B cell (primary cell): ENCODE results near the gene AIFM1. TPM values are rescaled to one million over a fixed set of nuclear protein-coding genes. Genes with fewer than 3 reads are reported as not detected.
A peak's percentile ranks its signal among the peaks of the same experiment; 100 is the strongest.

ENCODE experiments used
- ATAC-seq: fragments of 200-7000 bp; cut with Tn5 transposase; one replicate; pipeline ENCODE4 v1.10.0; 2021; ENCODE audit warnings: low read depth, mild to moderate bottlenecking, moderate number of reproducible peaks, moderate library complexity
- CTCF ChIA-PET: fragments of 350-600 bp; sonication (Branson Sonifier 250); formaldehyde crosslinking; loops from one replicate; lab custom pipeline; 2021; ENCODE audit warnings: antibody characterized with exemption, inconsistent platforms; lab: Charles Lee
- POLR2A ChIA-PET: fragments of 350-600 bp; sonication (Branson Sonifier 250); formaldehyde crosslinking; loops from one replicate; lab custom pipeline; 2021; ENCODE audit warnings: antibody characterized with exemption; lab: Charles Lee
- DNase-seq: peaks from one replicate; pipeline ENCODE4 v3.0.0; 2013
- H2AFZ ChIP-seq: 2 replicates; pipeline ENCODE4 v1.6.1; 2012; ENCODE audit warnings: mild to moderate bottlenecking, low read depth, low read length; ENCODE audit not compliant: insufficient read depth, poor library complexity, severe bottlenecking
- H3K27ac ChIP-seq, 2 donors: 1 replicate in 1 of 2; 2 replicates in 1 of 2; pipeline ENCODE4 v1.5.1; 2012 to 2013; ENCODE audit warnings: low read length in 2 of 2, mild to moderate bottlenecking in 2 of 2, moderate library complexity in 1 of 2
- H3K27me3 ChIP-seq, 4 experiments: fragments of 200-600 bp in 1 of 4; sonication (generic) in 1 of 4; replicated peaks in 1 of 4; 1 replicate in 2 of 4; 2 replicates in 2 of 4; pipeline versions ENCODE4 v1.6.1 to v1.7.0; 2013 to 2016; ENCODE audit warnings: low read length in 3 of 4, mild to moderate bottlenecking in 2 of 4, mixed read lengths in 1 of 4, moderate library complexity in 1 of 4; ENCODE audit not compliant: insufficient read depth in 4 of 4, control insufficient read depth in 3 of 4; ENCODE audit errors: control extremely low read depth in 1 of 4
- H3K36me3 ChIP-seq, 2 experiments: replicated peaks in 1 of 2; 1 replicate in 1 of 2; 2 replicates in 1 of 2; pipeline versions ENCODE4 v1.6.1 to v1.7.1; 2013; ENCODE audit warnings: low read length in 1 of 2; ENCODE audit not compliant: insufficient read depth in 2 of 2, control insufficient read depth in 1 of 2; ENCODE audit errors: control extremely low read depth in 1 of 2, extremely low read depth in 1 of 2
- H3K4me1 ChIP-seq, 2 donors: fragments of 200-600 bp in 1 of 2; sonication (generic) in 1 of 2; 1 replicate in 1 of 2; 2 replicates in 1 of 2; pipeline versions ENCODE4 v1.5.1 to v1.6.1; 2013 to 2017; ENCODE audit warnings: low read length in 2 of 2; ENCODE audit not compliant: control insufficient read depth in 2 of 2, insufficient read depth in 2 of 2
- H3K4me2 ChIP-seq: replicated peaks from 2 replicates; pipeline ENCODE3; 2012; ENCODE audit warnings: mild to moderate bottlenecking, low read depth, low read length; ENCODE audit not compliant: poor library complexity, severe bottlenecking
- H3K4me3 ChIP-seq, 5 experiments: fragments of 200-600 bp in 1 of 5; sonication (generic) in 1 of 5; 1 replicate in 3 of 5; 2 replicates in 2 of 5; pipeline versions ENCODE4 v1.5.1 to v1.7.0; 2011 to 2016; ENCODE audit warnings: low read length in 4 of 5, mild to moderate bottlenecking in 4 of 5, low read depth in 2 of 5, control low read depth in 1 of 5, moderate library complexity in 1 of 5; ENCODE audit not compliant: insufficient read depth in 1 of 5; ENCODE audit errors: control extremely low read depth in 1 of 5, extremely low read depth in 1 of 5
- H3K79me2 ChIP-seq: fragments of 200-600 bp; sonication (generic); one replicate; pipeline ENCODE4 v1.6.0; 2016; ENCODE audit warnings: low read length; ENCODE audit not compliant: control insufficient read depth, insufficient read depth
- H3K9ac ChIP-seq: fragments of 200-600 bp; sonication (generic); 2 replicates; pipeline ENCODE4 v1.6.1; 2017; ENCODE audit warnings: mild to moderate bottlenecking, low read length, moderate library complexity
- H3K9me3 ChIP-seq, 3 donors: one replicate each; pipeline versions ENCODE4 v1.6.1 to v1.7.1; 2013; ENCODE audit warnings: low read length in 2 of 3; ENCODE audit not compliant: control insufficient read depth in 2 of 3, insufficient read depth in 1 of 3; ENCODE audit errors: control extremely low read depth in 1 of 3
- H4K20me1 ChIP-seq: 2 replicates; pipeline ENCODE4 v1.6.0; 2012; ENCODE audit warnings: mild to moderate bottlenecking, low read length; ENCODE audit not compliant: insufficient read depth, control insufficient read depth, poor library complexity, severe bottlenecking
- H3K27ac Mint-ChIP-seq: one replicate; pipeline ENCODE4 v1.8.0; 2021; ENCODE audit warnings: mixed read lengths
- H3K27me3 Mint-ChIP-seq: one replicate; pipeline ENCODE4 v1.8.0; 2021; ENCODE audit warnings: mixed read lengths
- H3K4me1 Mint-ChIP-seq: one replicate; pipeline ENCODE4 v1.8.0; 2021; ENCODE audit warnings: mixed read lengths
- H3K4me3 Mint-ChIP-seq: one replicate; pipeline ENCODE4 v1.8.0; 2021; ENCODE audit warnings: mixed read lengths
- H3K9me3 Mint-ChIP-seq: one replicate; pipeline ENCODE4 v1.8.0; 2022; ENCODE audit warnings: mixed read lengths; ENCODE audit not compliant: insufficient read depth
- CTCF ChIP-seq: fragments of 200-600 bp; IDR thresholded peaks from one replicate; pipeline ENCODE4 v1.8.0; 2022; ENCODE audit warnings: antibody characterized with exemption, mild to moderate bottlenecking
- EZH2 ChIP-seq: IDR thresholded peaks from 2 replicates; pipeline ENCODE4 v1.6.1; 2012; ENCODE audit warnings: borderline replicate concordance, low read depth, mild to moderate bottlenecking, moderate library complexity, low read length; ENCODE audit not compliant: insufficient read depth, poor library complexity, severe bottlenecking
- WGBS: methylation state at CpG from one replicate; pipeline ENCODE4 v1.1.5; 2013; ENCODE audit warnings: missing lambda C conversion rate; ENCODE audit not compliant: insufficient coverage; 5-methylcytosine and 5-hydroxymethylcytosine counted together
- intact Hi-C: fragments of 100-400 bp; cut with micrococcal nuclease; formaldehyde crosslinking; loops from one replicate; pipeline ENCODE4 v1.10.0; 2022
- polyA plus RNA-seq: library from polyadenylated mRNA; depleted of rRNA; stranded (reverse); fragments of >200 nt; gene quantifications from 2 replicates; pipeline ENCODE4 v1.2.3, GENCODE V29; 2012
- total RNA-seq, 2 donors: library from RNA; stranded (reverse); fragments of 120-200 nt in 1 of 2; gene quantifications; 1 replicate in 1 of 2; 2 replicates in 1 of 2; pipeline versions ENCODE4 v1.2.3 to v1.2.4, GENCODE V29; 2013 to 2022

The AIFM1 gene
- total and polyA plus RNA-seq, 2 donors (not counting 1 experiment from before 2014, with no cell fraction given) = 11.4 to 15.9 TPM

DNA sequence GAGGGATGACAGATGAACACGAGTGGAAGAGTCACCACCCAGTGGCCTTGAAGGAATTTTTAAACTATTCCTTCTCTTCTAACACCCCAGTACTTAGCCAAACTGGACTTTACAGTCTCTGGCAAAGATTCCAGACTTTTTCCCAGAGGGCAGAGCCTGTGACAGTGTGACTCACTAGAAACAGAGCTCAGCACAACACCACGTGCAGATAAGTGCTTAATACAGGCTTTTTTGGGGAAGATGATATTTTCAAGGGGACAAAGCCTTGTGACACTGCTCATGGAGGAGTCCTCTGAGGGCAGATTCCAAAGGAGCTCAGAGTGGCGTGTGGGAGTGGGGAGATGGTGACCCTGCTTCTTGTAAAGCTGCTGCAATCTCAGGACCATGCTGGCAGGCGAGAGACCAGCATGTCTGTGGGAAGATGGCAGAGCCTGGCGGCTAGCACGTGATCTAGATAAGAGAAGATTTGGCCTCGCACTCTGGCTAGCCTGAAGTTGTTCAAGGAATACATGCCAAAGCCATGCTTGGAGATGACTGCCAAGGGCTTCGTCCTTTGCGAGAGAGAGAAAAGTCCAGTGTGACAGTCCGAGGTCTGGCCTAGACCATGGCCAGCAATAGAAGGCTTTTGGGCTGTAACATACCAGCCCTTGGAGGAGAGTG, 8.5 kb upstream of the AIFM1 start:
- CTCF ChIA-PET = interaction anchor here (1.0 to 3.4 kb wide), 3 partner anchors 12 to 93 kb away, joined by 3 to 17 read pairs (median 3); no protein-coding TSS in a partner anchor
- Histone ChIP-seq H4K20me1 (no peaks in the 10 kb centered on the region), H3K9me3 (no peaks in the 10 kb centered on the region), H3K27me3 (no peaks in the 10 kb centered on the region), H3K36me3 (no peaks in the 10 kb centered on the region), H3K79me2 (peaks cover 6% of the 10 kb centered on the region), H3K4me1 (peaks cover 37 to 62% of the 10 kb centered on the region in 2 donors), H3K27ac (peak overlapping the region in 1 of 2 donors; percentile 66), H2AFZ (no peak overlapping the region), H3K4me3 (no peak overlapping the region), H3K4me2 (peak overlapping the region; percentile 88), H3K9ac (peak overlapping the region; percentile 70)
- TF ChIP-seq EZH2 (no peak), CTCF (no peak)
- DNase-seq = no peak
- Mint-ChIP-seq H3K4me3 (peak overlapping the region; percentile 91), H3K4me1 (peaks cover 62% of the 10 kb centered on the region), H3K9me3 (no peaks in the 10 kb centered on the region), H3K27ac (peak overlapping the region; percentile 86), H3K27me3 (no peaks in the 10 kb centered on the region)
- intact Hi-C loops = loop anchor here (5.0 kb wide), 1 partner anchor 93 kb away; the partner anchor contains the start of gene ZNF280C
- no peak for ATAC-seq
- 94% methylated on average over 6 of the region's 10 CpGs for WGBS
- POLR2A ChIA-PET = no interaction called here
